K562 (cell line): ENCODE results near the gene ZNF92. TPM values are rescaled to one million over a fixed set of nuclear protein-coding genes. Genes with fewer than 3 reads are reported as not detected.

Source experiments
- AFF4 ChIP-seq: sonication (generic); formaldehyde crosslinking; IDR thresholded peaks from 2 replicates; pipeline ENCODE4 v1.8.0; 2023; ENCODE audit warnings: mild to moderate bottlenecking, missing genetic modification reagents
- CBX8 ChIP-seq: fragments of 200-600 bp; sonication (generic); IDR thresholded peaks from 2 replicates; pipeline ENCODE4 v1.6.1; 2012; ENCODE audit warnings: borderline replicate concordance, mixed run types, low read depth, mild to moderate bottlenecking, moderate library complexity, mixed read lengths, low read length, control low read depth, inconsistent platforms; ENCODE audit not compliant: poor library complexity, severe bottlenecking; ENCODE audit errors: extremely low read depth
- CREM ChIP-seq: IDR thresholded peaks from 2 replicates; pipeline ENCODE4 v1.6.1; 2014; ENCODE audit warnings: antibody characterized with exemption, low read depth
- ELF1 ChIP-seq: fragments of 200-800 bp; sonication (Bioruptor generic); IDR thresholded peaks from 2 replicates; pipeline ENCODE4 v1.6.1; 2016; ENCODE audit warnings: missing genetic modification characterization, missing compliant biosample characterization
- KDM2B ChIP-seq: fragments of 250-450 bp; sonication (Bioruptor Pico); IDR thresholded peaks from 2 replicates; pipeline ENCODE4 v1.8.0; 2021; ENCODE audit warnings: mild to moderate bottlenecking, moderate library complexity
- NR2C1 ChIP-seq, 2 experiments: fragments of 450-650 bp; IDR thresholded peaks; 2 replicates each; pipeline ENCODE4 v1.6.1; 2017; ENCODE audit warnings: mild to moderate bottlenecking in 2 of 2, antibody characterized with exemption in 1 of 2, inconsistent platforms in 1 of 2, missing compliant biosample characterization in 1 of 2, missing genetic modification characterization in 1 of 2
- RAD21 ChIP-seq, 2 experiments: fragments of 250-450 bp in 1 of 2; fragments of 450-650 bp in 1 of 2; sonication (Bioruptor Pico) in 1 of 2; formaldehyde crosslinking in 1 of 2; IDR thresholded peaks in 1 of 2; conservative IDR thresholded peaks in 1 of 2; 2 replicates each; pipeline versions ENCODE4 v1.4.0 to v1.8.0; 2020 to 2022; ENCODE audit warnings: mild to moderate bottlenecking in 2 of 2, moderate library complexity in 1 of 2
- SRSF1 ChIP-seq: fragments of 200-400 bp; formaldehyde crosslinking; IDR thresholded peaks from 2 replicates; pipeline ENCODE4 v1.6.1; 2017; ENCODE audit warnings: mild to moderate bottlenecking, low read depth, low read length, moderate library complexity
- polyA plus RNA-seq, 8 experiments: library from polyadenylated mRNA; depleted of rRNA in 4 of 8; stranded (reverse) in 5 of 8; unstranded in 3 of 8; fragments of >200 nt; fragmentation: Nextera tagmentation in 2 of 8; fragmentation: Illumina TruSeq in 1 of 8; extraction: Ambion mirVana in 2 of 8; extraction: Trizol in 1 of 8; gene quantifications; 2 replicates each; pipeline versions ENCODE4 v1.2.1 to v1.2.3, GENCODE V29; 2011 to 2014; ENCODE audit warnings: inconsistent platforms in 1 of 8, missing spikeins in 1 of 8
- total RNA-seq, 7 experiments: library from RNA; depleted of rRNA in 6 of 7; stranded (reverse); fragments of >200 nt in 6 of 7; fragmentation: Illumina TruSeq in 2 of 7; extraction: Trizol in 2 of 7; gene quantifications; 2 replicates each; pipeline versions ENCODE4 v1.2.1 to v1.2.3, GENCODE V29; 2011 to 2021; ENCODE audit warnings: low replicate concordance in 1 of 7
- TF ChIP-seq, protein P1 (sequence below): IDR thresholded peaks from 2 replicates; pipeline ENCODE4 v1.6.1; 2016; ENCODE audit warnings: missing genetic modification characterization, missing compliant biosample characterization
- TF ChIP-seq, protein P2 (sequence below): fragments of 450-650 bp; IDR thresholded peaks from 2 replicates; pipeline ENCODE4 v1.6.1; 2018; ENCODE audit warnings: mild to moderate bottlenecking, low read depth; ENCODE audit not compliant: partially characterized antibody
- TF ChIP-seq, protein P3 (sequence below): fragments of 450-650 bp; IDR thresholded peaks from 2 replicates; pipeline ENCODE4 v1.6.1; 2016; ENCODE audit warnings: low read depth

The ZNF92 gene
- total and polyA plus RNA-seq, 9 of the 15 experiments (the other 6 are each of a cell fraction or from before 2014, with no cell fraction given) = 8.9 to 29.4 (median 12.5) TPM

DNA sequence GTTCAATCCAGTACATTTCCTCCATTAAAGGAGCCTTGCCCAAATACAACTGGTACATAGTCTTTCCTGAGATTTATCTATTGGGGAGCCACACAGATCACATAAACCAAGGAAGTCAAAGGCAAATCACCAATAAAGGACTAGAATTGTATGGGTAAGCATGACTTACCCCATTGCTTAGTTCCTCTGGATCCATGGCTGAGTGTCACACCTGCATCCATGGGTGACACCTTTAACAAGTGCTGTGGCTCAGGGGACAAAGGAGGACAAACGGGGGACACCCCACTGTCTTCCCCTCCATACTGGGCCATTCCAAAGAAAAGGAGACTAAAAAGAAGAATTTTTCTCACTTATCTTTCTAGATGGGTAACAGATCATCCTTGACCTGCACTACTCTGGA, 30.4 kb downstream of the ZNF92 start (continued):
- TF ChIP-seq AFF4 (CRISPR knock-in tag) (no peak), ELF1 (tag) (no peak), SRSF1 (no peak), CREM (0 out of 2 replicates have a peak, but pooled peaks have one; percentile 8), CBX8 (no peak), KDM2B (CRISPR knock-in tag) (no peak), RAD21 (CRISPR knock-in tag; conservative IDR thresholded peaks at IDR 0.05 in 1 of 2, IDR thresholded peaks at IDR 0.05 in 1 of 2) (no peak), NR2C1 (IDR thresholded peaks at IDR 0.05) (no peak), NR2C1 (tag; IDR thresholded peaks at IDR 0.05) (no peak)
- TF ChIP-seq, protein P1, sequence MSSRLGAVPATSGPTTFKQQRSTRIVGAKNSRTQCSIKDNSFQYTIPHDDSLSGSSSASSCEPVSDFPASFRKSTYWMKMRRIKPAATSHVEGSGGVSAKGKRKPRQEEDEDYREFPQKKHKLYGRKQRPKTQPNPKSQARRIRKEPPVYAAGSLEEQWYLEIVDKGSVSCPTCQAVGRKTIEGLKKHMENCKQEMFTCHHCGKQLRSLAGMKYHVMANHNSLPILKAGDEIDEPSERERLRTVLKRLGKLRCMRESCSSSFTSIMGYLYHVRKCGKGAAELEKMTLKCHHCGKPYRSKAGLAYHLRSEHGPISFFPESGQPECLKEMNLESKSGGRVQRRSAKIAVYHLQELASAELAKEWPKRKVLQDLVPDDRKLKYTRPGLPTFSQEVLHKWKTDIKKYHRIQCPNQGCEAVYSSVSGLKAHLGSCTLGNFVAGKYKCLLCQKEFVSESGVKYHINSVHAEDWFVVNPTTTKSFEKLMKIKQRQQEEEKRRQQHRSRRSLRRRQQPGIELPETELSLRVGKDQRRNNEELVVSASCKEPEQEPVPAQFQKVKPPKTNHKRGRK = no peak
- TF ChIP-seq, protein P2, sequence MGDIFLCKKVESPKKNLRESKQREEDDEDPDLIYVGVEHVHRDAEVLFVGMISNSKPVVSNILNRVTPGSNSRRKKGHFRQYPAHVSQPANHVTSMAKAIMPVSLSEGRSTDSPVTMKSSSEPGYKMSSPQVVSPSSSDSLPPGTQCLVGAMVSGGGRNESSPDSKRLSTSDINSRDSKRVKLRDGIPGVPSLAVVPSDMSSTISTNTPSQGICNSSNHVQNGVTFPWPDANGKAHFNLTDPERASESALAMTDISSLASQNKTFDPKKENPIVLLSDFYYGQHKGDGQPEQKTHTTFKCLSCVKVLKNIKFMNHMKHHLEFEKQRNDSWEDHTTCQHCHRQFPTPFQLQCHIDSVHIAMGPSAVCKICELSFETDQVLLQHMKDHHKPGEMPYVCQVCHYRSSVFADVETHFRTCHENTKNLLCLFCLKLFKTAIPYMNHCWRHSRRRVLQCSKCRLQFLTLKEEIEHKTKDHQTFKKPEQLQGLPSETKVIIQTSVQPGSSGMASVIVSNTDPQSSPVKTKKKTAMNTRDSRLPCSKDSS = peak; percentile 91
- TF ChIP-seq, protein P3, sequence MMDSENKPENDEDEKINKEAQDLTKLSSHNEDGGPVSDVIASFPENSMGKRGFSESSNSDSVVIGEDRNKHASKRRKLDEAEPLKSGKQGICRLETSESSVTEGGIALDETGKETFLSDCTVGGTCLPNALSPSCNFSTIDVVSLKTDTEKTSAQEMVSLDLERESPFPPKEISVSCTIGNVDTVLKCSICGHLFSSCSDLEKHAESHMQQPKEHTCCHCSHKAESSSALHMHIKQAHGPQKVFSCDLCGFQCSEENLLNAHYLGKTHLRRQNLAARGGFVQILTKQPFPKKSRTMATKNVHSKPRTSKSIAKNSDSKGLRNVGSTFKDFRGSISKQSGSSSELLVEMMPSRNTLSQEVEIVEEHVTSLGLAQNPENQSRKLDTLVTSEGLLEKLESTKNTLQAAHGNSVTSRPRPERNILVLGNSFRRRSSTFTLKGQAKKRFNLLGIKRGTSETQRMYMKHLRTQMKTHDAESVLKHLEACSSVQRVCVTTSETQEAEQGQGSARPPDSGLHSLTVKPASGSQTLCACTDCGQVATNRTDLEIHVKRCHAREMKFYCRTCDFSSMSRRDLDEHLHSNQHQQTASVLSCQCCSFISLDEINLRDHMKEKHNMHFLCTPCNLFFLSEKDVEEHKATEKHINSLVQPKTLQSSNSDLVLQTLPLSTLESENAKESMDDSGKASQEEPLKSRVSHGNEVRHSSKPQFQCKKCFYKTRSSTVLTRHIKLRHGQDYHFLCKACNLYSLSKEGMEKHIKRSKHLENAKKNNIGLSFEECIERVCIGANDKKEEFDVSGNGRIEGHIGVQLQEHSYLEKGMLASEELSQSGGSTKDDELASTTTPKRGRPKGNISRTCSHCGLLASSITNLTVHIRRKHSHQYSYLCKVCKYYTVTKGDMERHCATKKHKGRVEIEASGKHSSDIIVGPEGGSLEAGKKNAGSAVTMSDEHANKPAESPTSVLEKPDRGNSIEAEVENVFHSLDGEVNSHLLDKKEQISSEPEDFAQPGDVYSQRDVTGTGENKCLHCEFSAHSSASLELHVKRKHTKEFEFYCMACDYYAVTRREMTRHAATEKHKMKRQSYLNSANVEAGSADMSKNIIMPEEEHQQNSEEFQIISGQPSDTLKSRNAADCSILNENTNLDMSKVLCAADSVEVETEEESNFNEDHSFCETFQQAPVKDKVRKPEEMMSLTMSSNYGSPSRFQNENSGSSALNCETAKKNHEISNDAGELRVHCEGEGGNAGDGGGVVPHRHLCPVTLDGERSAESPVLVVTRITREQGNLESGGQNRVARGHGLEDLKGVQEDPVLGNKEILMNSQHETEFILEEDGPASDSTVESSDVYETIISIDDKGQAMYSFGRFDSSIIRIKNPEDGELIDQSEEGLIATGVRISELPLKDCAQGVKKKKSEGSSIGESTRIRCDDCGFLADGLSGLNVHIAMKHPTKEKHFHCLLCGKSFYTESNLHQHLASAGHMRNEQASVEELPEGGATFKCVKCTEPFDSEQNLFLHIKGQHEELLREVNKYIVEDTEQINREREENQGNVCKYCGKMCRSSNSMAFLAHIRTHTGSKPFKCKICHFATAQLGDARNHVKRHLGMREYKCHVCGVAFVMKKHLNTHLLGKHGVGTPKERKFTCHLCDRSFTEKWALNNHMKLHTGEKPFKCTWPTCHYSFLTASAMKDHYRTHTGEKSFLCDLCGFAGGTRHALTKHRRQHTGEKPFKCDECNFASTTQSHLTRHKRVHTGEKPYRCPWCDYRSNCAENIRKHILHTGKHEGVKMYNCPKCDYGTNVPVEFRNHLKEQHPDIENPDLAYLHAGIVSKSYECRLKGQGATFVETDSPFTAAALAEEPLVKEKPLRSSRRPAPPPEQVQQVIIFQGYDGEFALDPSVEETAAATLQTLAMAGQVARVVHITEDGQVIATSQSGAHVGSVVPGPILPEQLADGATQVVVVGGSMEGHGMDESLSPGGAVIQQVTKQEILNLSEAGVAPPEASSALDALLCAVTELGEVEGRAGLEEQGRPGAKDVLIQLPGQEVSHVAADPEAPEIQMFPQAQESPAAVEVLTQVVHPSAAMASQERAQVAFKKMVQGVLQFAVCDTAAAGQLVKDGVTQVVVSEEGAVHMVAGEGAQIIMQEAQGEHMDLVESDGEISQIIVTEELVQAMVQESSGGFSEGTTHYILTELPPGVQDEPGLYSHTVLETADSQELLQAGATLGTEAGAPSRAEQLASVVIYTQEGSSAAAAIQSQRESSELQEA = no peak
